MM.1S (cell line): Measurements from ENCODE around the gene CENPK.
"Not testable (repeated sequence)": the region's sequence is repeated elsewhere in the genome, so short reads cannot be mapped to it uniquely, and the experiment has no call there.

Experiments
- DNase-seq: peaks from one replicate; pipeline ENCODE4 v3.0.0-alpha.2; 2015
- H2AFZ ChIP-seq: fragments of 300-600 bp; sonication (generic); 2 replicates; pipeline ENCODE4 v1.6.0; 2016; ENCODE audit warnings: antibody characterized with exemption, low read length
- H3F3A ChIP-seq: fragments of 300-600 bp; sonication (generic); 2 replicates; pipeline ENCODE4 v1.6.1; 2016; ENCODE audit warnings: mild to moderate bottlenecking, antibody characterized with exemption, low read length, moderate library complexity, mixed read lengths; ENCODE audit not compliant: insufficient read depth
- H3K27ac ChIP-seq: fragments of 300-600 bp; sonication (generic); 2 replicates; pipeline ENCODE4 v1.5.1; 2016; ENCODE audit warnings: mild to moderate bottlenecking, low read length
- H3K27me3 ChIP-seq: fragments of 300-600 bp; sonication (generic); replicated peaks from 2 replicates; pipeline ENCODE4 v1.6.0; 2016; ENCODE audit warnings: low read length; ENCODE audit not compliant: insufficient read depth
- H3K36me3 ChIP-seq: fragments of 300-600 bp; sonication (generic); replicated peaks from 2 replicates; pipeline ENCODE4 v1.6.1; 2016; ENCODE audit warnings: mild to moderate bottlenecking, low read length, mixed read lengths; ENCODE audit not compliant: insufficient read depth
- H3K4me1 ChIP-seq: fragments of 300-600 bp; sonication (generic); 2 replicates; pipeline ENCODE4 v1.6.1; 2016; ENCODE audit warnings: low read length, mixed read lengths
- H3K4me2 ChIP-seq: fragments of 300-600 bp; sonication (generic); 2 replicates; pipeline ENCODE4 v1.6.0; 2016; ENCODE audit warnings: low read depth, low read length
- H3K4me3 ChIP-seq: fragments of 300-600 bp; sonication (generic); 2 replicates; pipeline ENCODE4 v1.5.1; 2016; ENCODE audit warnings: low read length, mixed read lengths
- H3K79me2 ChIP-seq: fragments of 300-600 bp; sonication (generic); 2 replicates; pipeline ENCODE4 v1.6.1; 2016; ENCODE audit warnings: mixed run types, low read length, mixed read lengths
- H3K9ac ChIP-seq: fragments of 300-600 bp; sonication (generic); 2 replicates; pipeline ENCODE4 v1.6.1; 2016; ENCODE audit warnings: low read length, mixed read lengths
- H3K9me2 ChIP-seq: fragments of 300-600 bp; sonication (generic); replicated peaks from 2 replicates; pipeline ENCODE4 v1.6.1; 2016; ENCODE audit warnings: mild to moderate bottlenecking, low read length, mixed read lengths; ENCODE audit not compliant: insufficient read depth
- H3K9me3 ChIP-seq: fragments of 300-600 bp; sonication (generic); replicated peaks from 2 replicates; pipeline ENCODE4 v1.6.1; 2016; ENCODE audit warnings: mild to moderate bottlenecking, low read length, mixed read lengths; ENCODE audit not compliant: insufficient read depth
- H4K20me1 ChIP-seq: fragments of 300-600 bp; sonication (generic); 2 replicates; pipeline ENCODE4 v1.6.1; 2016; ENCODE audit warnings: mild to moderate bottlenecking, low read length, moderate library complexity, mixed read lengths; ENCODE audit not compliant: insufficient read depth
- CTCF ChIP-seq: fragments of 300-600 bp; sonication (generic); IDR thresholded peaks from 2 replicates; pipeline ENCODE4 v1.5.1; 2016; ENCODE audit warnings: antibody characterized with exemption, low read length, mixed read lengths
- EZH2 ChIP-seq: fragments of 300-600 bp; sonication (generic); optimal IDR thresholded peaks from 2 replicates; pipeline ENCODE3; 2017; ENCODE audit warnings: low read depth, mild to moderate bottlenecking, antibody characterized with exemption, low read length, mixed read lengths
- EZH2phosphoT487 ChIP-seq: fragments of 300-600 bp; sonication (generic); IDR thresholded peaks from 2 replicates; pipeline ENCODE4 v1.6.1; 2018; ENCODE audit warnings: antibody characterized with exemption, low read length

CENPK gene

GRCh38 chr5:65489119-65489518, 73.8 kb downstream of the CENPK start:
- no peaks in the 10 kb centered on the region for H3K9me3 ChIP-seq
- H3K4me1 ChIP-seq = no peaks in the 10 kb centered on the region
- H3K4me3 ChIP-seq = no peak overlapping the region
- no peak overlapping the region for H3K9ac ChIP-seq
- H3K79me2 ChIP-seq = no peaks in the 10 kb centered on the region
- H3K9me2 ChIP-seq = no peaks in the 10 kb centered on the region; the same call in 1 of the 2 replicates
- no peak for DNase-seq
- H3K27ac ChIP-seq = no peak overlapping the region
- H3K4me2 ChIP-seq = no peak overlapping the region
- TF ChIP-seq CTCF (no peak), EZH2 (no peak), EZH2phosphoT487 (no peak)
- H3K36me3 ChIP-seq = no peaks in the 10 kb centered on the region
- H3F3A ChIP-seq = no peaks in the 10 kb centered on the region
- no peaks in the 10 kb centered on the region for H3K27me3 ChIP-seq
- H2AFZ ChIP-seq = no peak overlapping the region
- H4K20me1 ChIP-seq = no peaks in the 10 kb centered on the region

GRCh38 chr5:65488038-65488687, 74.8 kb downstream of the CENPK start:
- DNase-seq, H4K20me1 ChIP-seq, H3K27me3 ChIP-seq, H3K9me3 ChIP-seq, H3F3A ChIP-seq, H2AFZ ChIP-seq, H3K9ac ChIP-seq, H3K4me3 ChIP-seq, H3K27ac ChIP-seq, H3K79me2 ChIP-seq, H3K9me2 ChIP-seq, H3K36me3 ChIP-seq, H3K4me1 ChIP-seq, H3K4me2 ChIP-seq: not testable (repeated sequence)
- TF ChIP-seq CTCF = 0 out of 2 replicates have a peak, but pooled peaks have one; percentile 9

GRCh38 chr5:65486803-65487202, 76.2 kb downstream of the CENPK start:
- H3K9me2 ChIP-seq, H3K4me3 ChIP-seq, H4K20me1 ChIP-seq, H3K79me2 ChIP-seq, H2AFZ ChIP-seq, H3K9ac ChIP-seq, H3K9me3 ChIP-seq, H3K27me3 ChIP-seq, H3K4me1 ChIP-seq, H3K4me2 ChIP-seq, H3K36me3 ChIP-seq, H3K27ac ChIP-seq, DNase-seq, H3F3A ChIP-seq: not testable (repeated sequence)

DNA sequence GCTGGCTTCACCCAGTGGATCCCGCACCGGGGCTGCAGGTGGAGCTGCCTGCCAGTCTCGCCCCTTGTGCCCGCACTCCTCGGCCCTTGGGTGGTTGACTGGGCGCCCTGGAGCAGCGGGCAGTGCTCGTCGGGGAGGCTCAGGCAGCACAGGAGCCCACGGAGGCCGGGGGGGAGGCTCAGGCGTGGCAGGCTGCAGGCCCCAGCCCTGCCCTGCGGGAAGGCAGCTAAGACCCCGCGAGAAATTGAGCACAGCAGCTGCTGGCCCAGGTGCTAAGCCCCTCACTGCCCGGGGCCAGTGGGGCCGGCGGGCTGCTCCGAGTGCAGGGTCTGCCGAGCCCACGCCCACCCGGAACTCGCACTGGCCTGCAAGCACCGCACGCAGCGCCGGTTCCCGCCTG, 77.6 kb downstream of the CENPK start:
- Histone ChIP-seq H4K20me1 (no peaks in the 10 kb centered on the region), H3F3A (peaks cover 4% of the 10 kb centered on the region; the same call in 1 of the 2 replicates), H3K27me3 (no peaks in the 10 kb centered on the region), H3K27ac (no peak overlapping the region), H3K9me2 (no peaks in the 10 kb centered on the region), H3K4me3 (no peak overlapping the region), H2AFZ (no peak overlapping the region), H3K79me2 (no peaks in the 10 kb centered on the region), H3K4me1 (peaks cover 6% of the 10 kb centered on the region; the same call in 1 of the 2 replicates), H3K36me3 (no peaks in the 10 kb centered on the region), H3K9me3 (no peaks in the 10 kb centered on the region), H3K9ac (no peak overlapping the region), H3K4me2 (no peak overlapping the region)
- TF ChIP-seq CTCF = no peak
- TF ChIP-seq EZH2 = no peak
- TF ChIP-seq EZH2phosphoT487 = no peak
- no peak for DNase-seq
